ENCODE results near the gene GAS7.

- TF ChIP-seq USF1 (IDR thresholded peaks at IDR 0.05; ENCODE audit: borderline replicate concordance, extremely low read length, insufficient read depth, low read depth, low read length) (no peak), CHD2 (IDR thresholded peaks at IDR 0.05; ENCODE audit: borderline replicate concordance, low read depth, low read length) (no peak), CTCF (IDR thresholded peaks at IDR 0.05 in 2 of 3, conservative IDR thresholded peaks at IDR 0.05 in 1 of 3; ENCODE audit: control insufficient read depth in 2 of 3, extremely low read depth in 1 of 3, insufficient read depth in 1 of 3, low read depth in 3 of 3, low read length in 3 of 3) (no peak), FOXK2 (IDR thresholded peaks at IDR 0.05) (no peak), ZBTB40 (IDR thresholded peaks at IDR 0.05; ENCODE audit: borderline replicate concordance) (no peak), ATF7 (IDR thresholded peaks at IDR 0.05; ENCODE audit: low read depth) (no peak), CBX5 (IDR thresholded peaks at IDR 0.05; ENCODE audit: low read depth) (no peak), EZH2 (IDR thresholded peaks at IDR 0.05; ENCODE audit: borderline replicate concordance, control insufficient read depth, low read depth, low read length) (no peak)
Measured at GRCh38 chr17:9907883-9908648, 290.3 kb downstream of the GAS7 start.
